IPS DF 6.9 (cell line): Measurements from ENCODE around the gene UGT1A3.

ENCODE experiments used
- DNase-seq: peaks from one replicate; pipeline ENCODE4 v3.0.0-alpha.2; 2013; ENCODE audit warnings: low read depth, low spot score
- H3K27ac ChIP-seq: one replicate; pipeline ENCODE4 v1.5.1; 2013; ENCODE audit warnings: low read length, control low read depth
- H3K27me3 ChIP-seq: 2 replicates; pipeline ENCODE4 v1.6.1; 2013; ENCODE audit warnings: mild to moderate bottlenecking, low read length; ENCODE audit not compliant: control insufficient read depth, insufficient read depth
- H3K36me3 ChIP-seq: 2 replicates; pipeline ENCODE4 v1.6.1; 2013; ENCODE audit warnings: low read length; ENCODE audit not compliant: control insufficient read depth, insufficient read depth
- H3K4me1 ChIP-seq: 2 replicates; pipeline ENCODE4 v1.6.1; 2013; ENCODE audit warnings: low read length; ENCODE audit not compliant: control insufficient read depth, insufficient read depth
- H3K4me3 ChIP-seq: 2 replicates; pipeline ENCODE4 v1.5.1; 2013; ENCODE audit warnings: mild to moderate bottlenecking, low read length
- H3K9me3 ChIP-seq: 2 replicates; pipeline ENCODE4 v1.6.1; 2013; ENCODE audit warnings: low read length, inconsistent platforms; ENCODE audit not compliant: control insufficient read depth, insufficient read depth
- WGBS: extraction: QIAGEN DNeasy Blood & Tissue Kit; methylation state at CpG from one replicate; pipeline ENCODE4 v1.1.7; 2013; ENCODE audit warnings: mixed read lengths, missing lambda C conversion rate; ENCODE audit not compliant: insufficient read length, insufficient coverage; 5-methylcytosine and 5-hydroxymethylcytosine counted together

Gene UGT1A3

GRCh38 chr2:233758141-233758540, 29.3 kb downstream of the UGT1A3 start:
- no peak overlapping the region for H3K4me3 ChIP-seq
- no peaks in the 10 kb centered on the region for H3K9me3 ChIP-seq
- DNase-seq: no peak
- no peaks in the 10 kb centered on the region for H3K27me3 ChIP-seq
- no peak overlapping the region for H3K27ac ChIP-seq
- no peaks in the 10 kb centered on the region for H3K4me1 ChIP-seq
- no peaks in the 10 kb centered on the region for H3K36me3 ChIP-seq

GRCh38 chr2:233758849-233759248, 30.0 kb downstream of the UGT1A3 start:
- no peaks in the 10 kb centered on the region for H3K27me3 ChIP-seq
- no peak overlapping the region for H3K4me3 ChIP-seq
- H3K9me3 ChIP-seq: no peaks in the 10 kb centered on the region
- no peaks in the 10 kb centered on the region for H3K36me3 ChIP-seq
- no peak overlapping the region for H3K27ac ChIP-seq
- DNase-seq: no peak
- WGBS: no CpG with 5 or more reads among the region's 2 CpGs
- no peaks in the 10 kb centered on the region for H3K4me1 ChIP-seq

- no peaks in the 10 kb centered on the region for H3K27me3 ChIP-seq
- no peak for DNase-seq
- no peaks in the 10 kb centered on the region for H3K4me1 ChIP-seq
- no peak within 1 kb of the TSS for H3K27ac ChIP-seq
- WGBS: no CpG with 5 or more reads among the region's 6 CpGs
- H3K9me3 ChIP-seq: no peaks in the 10 kb centered on the region
- no peaks in the 10 kb centered on the region for H3K36me3 ChIP-seq
- H3K4me3 ChIP-seq: no peak within 1 kb of the TSS
These were observed 31.2 kb downstream of the UGT1A3 start, which contains the start of gene UGT1A1 for GRCh38 chr2:233760043-233760442. TSS of gene UGT1A1 (plus strand) at chr2:233760270. CDS start at chr2:233760288, 18 bp downstream.

GRCh38 chr2:233761040-233761769, 32.4 kb downstream of the UGT1A3 start:
- WGBS: no CpG with 5 or more reads among the region's 4 CpGs
- Histone ChIP-seq H3K4me3 (no peak overlapping the region), H3K4me1 (no peaks in the 10 kb centered on the region), H3K27me3 (no peaks in the 10 kb centered on the region), H3K9me3 (no peaks in the 10 kb centered on the region), H3K36me3 (no peaks in the 10 kb centered on the region), H3K27ac (no peak overlapping the region)
- no peak for DNase-seq

GRCh38 chr2:233764264-233764663, 35.4 kb downstream of the UGT1A3 start:
- no peak for DNase-seq
- Histone ChIP-seq H3K36me3 (no peaks in the 10 kb centered on the region), H3K27ac (no peak overlapping the region), H3K4me3 (no peak overlapping the region), H3K27me3 (no peaks in the 10 kb centered on the region), H3K9me3 (no peaks in the 10 kb centered on the region), H3K4me1 (no peaks in the 10 kb centered on the region)
- WGBS: no CpG with 5 or more reads among the region's 7 CpGs

- no peak for DNase-seq
- no CpG with 5 or more reads among the region's 3 CpGs for WGBS
- no peaks in the 10 kb centered on the region for H3K36me3 ChIP-seq
- H3K9me3 ChIP-seq: no peaks in the 10 kb centered on the region
- H3K4me1 ChIP-seq: no peaks in the 10 kb centered on the region
- no peak overlapping the region for H3K27ac ChIP-seq
- H3K27me3 ChIP-seq: no peaks in the 10 kb centered on the region
- no peak overlapping the region for H3K4me3 ChIP-seq
These were observed 35.9 kb downstream of the UGT1A3 start for GRCh38 chr2:233764761-233765160.

GRCh38 chr2:233766416-233766815, 37.6 kb downstream of the UGT1A3 start:
- WGBS: no CpG with 5 or more reads among the region's 4 CpGs

GRCh38 chr2:233768076-233768475, 39.2 kb downstream of the UGT1A3 start:
- Histone ChIP-seq H3K4me3 (no peak overlapping the region), H3K27me3 (no peaks in the 10 kb centered on the region), H3K9me3 (no peaks in the 10 kb centered on the region), H3K36me3 (no peaks in the 10 kb centered on the region), H3K4me1 (no peaks in the 10 kb centered on the region), H3K27ac (no peak overlapping the region)
- WGBS: no CpG with 5 or more reads among the region's 4 CpGs
- peak; percentile 11 for DNase-seq

More at GRCh38 chr2:233766416-233766815, 37.6 kb downstream of the UGT1A3 start:
- Histone ChIP-seq H3K9me3 (no peaks in the 10 kb centered on the region), H3K36me3 (no peaks in the 10 kb centered on the region), H3K27ac (no peak overlapping the region), H3K4me3 (no peak overlapping the region), H3K4me1 (no peaks in the 10 kb centered on the region), H3K27me3 (no peaks in the 10 kb centered on the region)
- DNase-seq: no peak

GRCh38 chr2:233769260-233769659, 40.4 kb downstream of the UGT1A3 start:
- WGBS: no CpG with 5 or more reads among the region's 9 CpGs
- no peak overlapping the region for H3K4me3 ChIP-seq
- no peak for DNase-seq
- H3K27ac ChIP-seq: no peak overlapping the region
- H3K27me3 ChIP-seq: no peaks in the 10 kb centered on the region
- no peaks in the 10 kb centered on the region for H3K36me3 ChIP-seq
- H3K4me1 ChIP-seq: no peaks in the 10 kb centered on the region
- no peaks in the 10 kb centered on the region for H3K9me3 ChIP-seq

- no peak overlapping the region for H3K27ac ChIP-seq
- no CpG with 5 or more reads among the region's 16 CpGs for WGBS
- H3K27me3 ChIP-seq: no peaks in the 10 kb centered on the region
- DNase-seq: no peak
- H3K4me1 ChIP-seq: no peaks in the 10 kb centered on the region
- no peaks in the 10 kb centered on the region for H3K9me3 ChIP-seq
- H3K4me3 ChIP-seq: no peak overlapping the region
- no peaks in the 10 kb centered on the region for H3K36me3 ChIP-seq
These were observed 43.3 kb downstream of the UGT1A3 start for GRCh38 chr2:233772153-233772552.

- Histone ChIP-seq H3K36me3 (no peaks in the 10 kb centered on the region), H3K27me3 (no peaks in the 10 kb centered on the region), H3K4me1 (no peaks in the 10 kb centered on the region), H3K27ac (no peak overlapping the region), H3K9me3 (no peaks in the 10 kb centered on the region), H3K4me3 (no peak overlapping the region)
- DNase-seq: no peak
- WGBS: no CpG with 5 or more reads among the region's 5 CpGs
These were observed 43.7 kb downstream of the UGT1A3 start for GRCh38 chr2:233772583-233772982.
